Panc1 (cell line): ENCODE data around the gene SPDYC.

ENCODE experiments used
- POLR2AphosphoS5 ChIP-seq: IDR thresholded peaks from 2 replicates; pipeline ENCODE4 v1.6.1; 2012; ENCODE audit warnings: mild to moderate bottlenecking, low read depth, low read length, moderate library complexity
- SIN3A ChIP-seq: IDR thresholded peaks from 2 replicates; pipeline ENCODE4 v1.6.1; 2012; ENCODE audit warnings: low read depth, mild to moderate bottlenecking, low read length, moderate library complexity, borderline replicate concordance; ENCODE audit not compliant: insufficient read depth
- TF ChIP-seq, protein P1 (sequence below): fragments of 450-650 bp; IDR thresholded peaks from 2 replicates; pipeline ENCODE4 v1.5.1; 2017; ENCODE audit warnings: mild to moderate bottlenecking

DNA sequence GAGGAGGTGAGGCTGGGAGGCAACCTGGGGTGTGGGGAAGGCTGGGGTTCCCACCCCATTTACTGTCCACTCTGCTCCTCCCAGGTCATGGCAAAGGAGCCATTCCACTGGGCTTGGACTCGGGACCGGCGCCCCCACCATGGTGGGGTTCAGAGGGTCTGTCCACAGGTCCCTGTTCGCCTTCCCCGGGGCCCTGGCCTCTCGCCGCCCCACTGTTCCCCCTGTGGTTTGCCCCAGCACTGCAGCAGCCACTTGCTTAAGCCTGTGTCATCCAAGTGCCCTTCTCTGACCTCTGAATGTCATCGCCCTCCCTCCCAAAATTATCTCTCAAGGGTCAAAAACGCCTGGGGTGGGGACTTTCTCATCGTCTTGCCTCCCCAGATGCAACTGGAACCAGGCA is 2.6 kb downstream of the SPDYC start:
- TF ChIP-seq, protein P1, sequence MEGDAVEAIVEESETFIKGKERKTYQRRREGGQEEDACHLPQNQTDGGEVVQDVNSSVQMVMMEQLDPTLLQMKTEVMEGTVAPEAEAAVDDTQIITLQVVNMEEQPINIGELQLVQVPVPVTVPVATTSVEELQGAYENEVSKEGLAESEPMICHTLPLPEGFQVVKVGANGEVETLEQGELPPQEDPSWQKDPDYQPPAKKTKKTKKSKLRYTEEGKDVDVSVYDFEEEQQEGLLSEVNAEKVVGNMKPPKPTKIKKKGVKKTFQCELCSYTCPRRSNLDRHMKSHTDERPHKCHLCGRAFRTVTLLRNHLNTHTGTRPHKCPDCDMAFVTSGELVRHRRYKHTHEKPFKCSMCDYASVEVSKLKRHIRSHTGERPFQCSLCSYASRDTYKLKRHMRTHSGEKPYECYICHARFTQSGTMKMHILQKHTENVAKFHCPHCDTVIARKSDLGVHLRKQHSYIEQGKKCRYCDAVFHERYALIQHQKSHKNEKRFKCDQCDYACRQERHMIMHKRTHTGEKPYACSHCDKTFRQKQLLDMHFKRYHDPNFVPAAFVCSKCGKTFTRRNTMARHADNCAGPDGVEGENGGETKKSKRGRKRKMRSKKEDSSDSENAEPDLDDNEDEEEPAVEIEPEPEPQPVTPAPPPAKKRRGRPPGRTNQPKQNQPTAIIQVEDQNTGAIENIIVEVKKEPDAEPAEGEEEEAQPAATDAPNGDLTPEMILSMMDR, result no peak
- TF ChIP-seq SIN3A (no peak), POLR2AphosphoS5 (no peak)
